RWPE1 (cell line): Measurements from ENCODE around the gene CHST11.

Experiments used
- CTCF ChIA-PET: fragments of 350-600 bp; sonication (Branson Sonifier 250); formaldehyde crosslinking; extraction: SDS; loops from one replicate; lab custom pipeline; 2021; lab: Yijun Ruan, JAX
- POLR2A ChIA-PET: fragments of 400-600 bp; formaldehyde crosslinking; extraction: SDS; loops from one replicate; lab custom pipeline; 2020; ENCODE audit warnings: antibody characterized with exemption; ENCODE audit not compliant: low non-redundant PET; lab: Yijun Ruan, JAX
- DNase-seq: peaks from one replicate; pipeline ENCODE4 v3.0.0; 2012; ENCODE audit warnings: low spot score
- H3K27ac ChIP-seq: fragments of 450-650 bp; 2 replicates; pipeline ENCODE4 v1.5.1; 2017
- TF ChIP-seq, protein P1 (sequence below): fragments of 450-650 bp; conservative IDR thresholded peaks from 2 replicates; pipeline ENCODE4 v1.5.1; 2017; ENCODE audit warnings: low read depth, mild to moderate bottlenecking

Gene CHST11

DNA sequence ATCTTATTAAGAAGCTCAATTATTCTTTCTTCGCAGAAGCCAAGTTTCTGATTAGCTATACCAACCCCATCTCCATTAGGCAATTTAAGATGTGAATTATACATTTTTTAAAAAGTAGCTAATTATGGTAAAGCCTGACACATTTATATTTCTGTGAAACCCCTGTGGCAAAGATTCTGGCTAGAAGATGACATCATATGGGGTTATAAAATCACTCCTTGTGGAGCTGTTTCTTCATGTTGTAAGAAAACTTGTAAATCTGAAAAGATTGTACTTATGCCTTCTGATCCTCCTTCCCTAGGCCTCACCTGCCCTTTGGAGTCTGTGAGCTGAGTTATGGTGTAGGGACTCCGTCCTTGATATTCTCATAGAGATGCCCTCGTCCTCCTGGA is 78.1 kb downstream of the CHST11 start:
- CTCF ChIA-PET: no interaction called here
- TF ChIP-seq, protein P1, sequence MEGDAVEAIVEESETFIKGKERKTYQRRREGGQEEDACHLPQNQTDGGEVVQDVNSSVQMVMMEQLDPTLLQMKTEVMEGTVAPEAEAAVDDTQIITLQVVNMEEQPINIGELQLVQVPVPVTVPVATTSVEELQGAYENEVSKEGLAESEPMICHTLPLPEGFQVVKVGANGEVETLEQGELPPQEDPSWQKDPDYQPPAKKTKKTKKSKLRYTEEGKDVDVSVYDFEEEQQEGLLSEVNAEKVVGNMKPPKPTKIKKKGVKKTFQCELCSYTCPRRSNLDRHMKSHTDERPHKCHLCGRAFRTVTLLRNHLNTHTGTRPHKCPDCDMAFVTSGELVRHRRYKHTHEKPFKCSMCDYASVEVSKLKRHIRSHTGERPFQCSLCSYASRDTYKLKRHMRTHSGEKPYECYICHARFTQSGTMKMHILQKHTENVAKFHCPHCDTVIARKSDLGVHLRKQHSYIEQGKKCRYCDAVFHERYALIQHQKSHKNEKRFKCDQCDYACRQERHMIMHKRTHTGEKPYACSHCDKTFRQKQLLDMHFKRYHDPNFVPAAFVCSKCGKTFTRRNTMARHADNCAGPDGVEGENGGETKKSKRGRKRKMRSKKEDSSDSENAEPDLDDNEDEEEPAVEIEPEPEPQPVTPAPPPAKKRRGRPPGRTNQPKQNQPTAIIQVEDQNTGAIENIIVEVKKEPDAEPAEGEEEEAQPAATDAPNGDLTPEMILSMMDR: no peak
- no peak overlapping the region for H3K27ac ChIP-seq
- POLR2A ChIA-PET: no interaction called here
- no peak for DNase-seq

DNA sequence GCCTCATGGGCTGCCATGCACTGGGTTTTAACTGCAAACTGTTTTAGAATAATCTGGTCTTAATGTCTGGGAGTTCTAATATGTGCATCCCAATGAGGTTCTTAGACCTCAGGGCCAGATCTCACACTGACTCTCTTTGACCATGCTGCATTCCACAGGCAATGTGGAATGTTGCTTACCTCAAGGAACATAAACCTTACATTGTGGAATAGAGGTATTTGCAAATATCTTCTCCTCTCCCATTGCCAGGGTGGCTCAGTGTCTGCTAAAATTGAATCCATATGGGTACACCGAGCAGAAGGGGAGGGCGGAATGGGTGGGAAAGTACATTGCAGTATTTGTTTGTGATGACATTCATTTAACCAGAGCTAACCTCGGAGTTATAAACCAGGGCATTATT is 78.6 kb downstream of the CHST11 start:
- TF ChIP-seq, protein P1: no peak
- POLR2A ChIA-PET: no interaction called here
- CTCF ChIA-PET: no interaction called here
- DNase-seq: no peak
- no peak overlapping the region for H3K27ac ChIP-seq

- POLR2A ChIA-PET: no interaction called here
- no peak for DNase-seq
- TF ChIP-seq, protein P1: no peak
- CTCF ChIA-PET: no interaction called here
- H3K27ac ChIP-seq: no peak overlapping the region
Measured at GRCh38 chr12:104536841-104537240, 80.1 kb downstream of the CHST11 start.

GRCh38 chr12:104538056-104538455 is 81.3 kb downstream of the CHST11 start:
- ChIA-PET POLR2A (no interaction called here), CTCF (no interaction called here)
- H3K27ac ChIP-seq: no peak overlapping the region
- TF ChIP-seq, protein P1: no peak
- DNase-seq: no peak

GRCh38 chr12:104538891-104539462 is 82.2 kb downstream of the CHST11 start:
- TF ChIP-seq, protein P1: no peak
- POLR2A ChIA-PET: no interaction called here
- H3K27ac ChIP-seq: no peak overlapping the region

GRCh38 chr12:104544836-104545235 is 88.1 kb downstream of the CHST11 start:
- no peak for DNase-seq
- no peak overlapping the region for H3K27ac ChIP-seq
- CTCF ChIA-PET: no interaction called here
- POLR2A ChIA-PET: no interaction called here
- TF ChIP-seq, protein P1: no peak

More at GRCh38 chr12:104538891-104539462, 82.2 kb downstream of the CHST11 start:
- DNase-seq: no peak
- CTCF ChIA-PET: interaction anchor here (0.6 kb wide), 1 partner anchor 421 kb away, joined by 3 read pairs; no protein-coding TSS in a partner anchor
